T-helper 9 cell (primary cell): Measurements from ENCODE around the gene NCBP1.
"Not testable (repeated sequence)": the region's sequence is repeated elsewhere in the genome, so short reads cannot be mapped to it uniquely, and the experiment has no call there.

Experiments used
- DNase-seq: peaks from one replicate; pipeline ENCODE4 v3.0.0-alpha.2; 2020

NCBP1 gene

GRCh38 chr9:97675655-97676054 is 42.0 kb downstream of the NCBP1 start:
- no peak for DNase-seq

GRCh38 chr9:97682242-97682641 is 48.6 kb downstream of the NCBP1 start:
- no peak for DNase-seq

GRCh38 chr9:97688654-97689053 is 55.0 kb downstream of the NCBP1 start:
- DNase-seq = no peak

GRCh38 chr9:97689401-97690180 is 56.0 kb downstream of the NCBP1 start:
- no peak for DNase-seq

GRCh38 chr9:97694769-97695168 is 61.1 kb downstream of the NCBP1 start:
- no peak for DNase-seq

GRCh38 chr9:97695390-97695789 is 61.8 kb downstream of the NCBP1 start:
- DNase-seq = no peak

- DNase-seq = no peak
Observed at GRCh38 chr9:97695995-97696802, 62.6 kb downstream of the NCBP1 start.

- DNase-seq = peak; percentile 95
Observed at GRCh38 chr9:97696803-97697601, 63.4 kb downstream of the NCBP1 start, which contains the start of gene XPA. Gene XPA, minus strand, starts transcription at chr9:97697340. Its CDS starts 48 bp downstream, at chr9:97697292.

- no peak for DNase-seq
Observed at GRCh38 chr9:97697837-97698236, 64.2 kb downstream of the NCBP1 start.

- no peak for DNase-seq
Observed at GRCh38 chr9:97698865-97699264, 65.2 kb downstream of the NCBP1 start.

- not testable (repeated sequence) for DNase-seq
Observed at GRCh38 chr9:97699281-97699680, 65.7 kb downstream of the NCBP1 start.

- not testable (repeated sequence) for DNase-seq
Observed at GRCh38 chr9:97699824-97700223, 66.2 kb downstream of the NCBP1 start.

GRCh38 chr9:97703437-97704344 is 70.1 kb downstream of the NCBP1 start:
- no peak for DNase-seq

- DNase-seq = no peak
Observed at GRCh38 chr9:97704345-97704677, 70.7 kb downstream of the NCBP1 start.

- no peak for DNase-seq
Observed at GRCh38 chr9:97704851-97705250, 71.2 kb downstream of the NCBP1 start.

- DNase-seq = no peak
Observed at GRCh38 chr9:97705354-97705950, 71.8 kb downstream of the NCBP1 start.

- DNase-seq = no peak
Observed at GRCh38 chr9:97706246-97706645, 72.6 kb downstream of the NCBP1 start.

- DNase-seq = no peak
Observed at GRCh38 chr9:97710356-97711222, 77.0 kb downstream of the NCBP1 start.

GRCh38 chr9:97711223-97711626 is 77.6 kb downstream of the NCBP1 start:
- no peak for DNase-seq

GRCh38 chr9:97714435-97714834 is 80.8 kb downstream of the NCBP1 start:
- no peak for DNase-seq

- no peak for DNase-seq
Observed at GRCh38 chr9:97717866-97718265, 84.2 kb downstream of the NCBP1 start.
